Raji (cell line): ENCODE data around the gene PLEKHA1.

Source experiments
- POLR2A ChIP-seq: IDR thresholded peaks from 2 replicates; pipeline ENCODE4 v1.6.1; 2011; ENCODE audit warnings: low read depth, low read length, control low read depth; ENCODE audit not compliant: insufficient read depth

The PLEKHA1 gene

DNA sequence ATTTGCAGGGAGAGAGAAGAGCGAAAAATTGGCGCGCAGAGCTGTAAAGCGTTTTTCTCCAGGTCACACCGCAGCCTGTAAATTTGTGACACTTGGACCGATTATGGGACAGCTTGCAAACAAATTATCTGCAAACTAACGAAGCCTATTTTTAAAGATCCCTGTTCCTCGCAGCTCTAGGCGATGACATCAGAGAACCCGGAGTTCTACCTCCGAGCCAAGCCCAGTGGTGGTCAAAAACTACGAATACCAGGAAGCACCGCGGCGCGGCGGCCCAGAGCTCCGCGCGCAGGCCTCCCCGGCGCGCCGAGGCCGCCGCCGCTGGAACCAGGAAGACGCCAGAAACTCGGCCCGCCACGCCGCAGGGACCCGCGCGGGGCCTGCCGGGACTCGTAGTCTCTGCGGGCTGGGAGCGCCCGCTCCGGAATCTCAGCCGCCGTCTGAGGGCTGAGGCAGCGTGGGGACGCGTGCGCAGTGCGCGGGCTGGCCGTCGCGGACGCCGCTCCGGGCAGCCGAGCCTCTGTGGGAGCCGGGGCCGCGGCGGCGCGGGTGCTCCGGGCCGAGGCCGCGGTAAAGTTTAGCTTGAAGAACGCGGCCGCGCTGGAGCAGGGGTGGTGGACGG lies at the start of gene PLEKHA1:
Gene PLEKHA1 (plus strand): TSS at position 472 of the 622 bp plus-strand sequence. CDS start 18,493 bp downstream, outside the sequence.
- no peak for TF ChIP-seq POLR2A

GRCh38 chr10:122325235-122325634 lies 49.3 kb upstream of the PLEKHA1 start:
- TF ChIP-seq POLR2A, result no peak

DNA sequence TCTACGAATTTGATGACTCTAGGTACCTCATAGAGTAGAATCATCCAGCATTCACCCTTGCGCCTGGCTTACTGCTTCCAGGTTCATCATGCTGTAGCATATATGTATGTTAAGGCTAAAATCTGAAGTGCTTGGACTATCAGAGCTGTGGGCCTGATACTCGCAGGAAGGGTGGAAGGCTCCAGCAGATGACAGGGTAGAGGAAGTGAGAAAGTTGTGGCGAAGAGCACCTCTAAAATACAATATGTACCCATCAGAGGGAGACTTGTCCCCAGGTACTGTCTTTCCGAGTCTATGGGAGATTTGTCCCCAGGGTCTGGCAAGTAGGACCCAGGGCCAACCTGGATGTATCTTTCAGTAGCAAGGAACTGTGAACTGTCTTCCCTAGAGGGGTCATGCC lies 48.1 kb upstream of the PLEKHA1 start:
- TF ChIP-seq POLR2A, result no peak

- TF ChIP-seq POLR2A, result no peak
Observed at GRCh38 chr10:122326806-122327205, 47.7 kb upstream of the PLEKHA1 start.

- TF ChIP-seq POLR2A, result no peak
Observed at GRCh38 chr10:122327237-122328206, 47.0 kb upstream of the PLEKHA1 start.

DNA sequence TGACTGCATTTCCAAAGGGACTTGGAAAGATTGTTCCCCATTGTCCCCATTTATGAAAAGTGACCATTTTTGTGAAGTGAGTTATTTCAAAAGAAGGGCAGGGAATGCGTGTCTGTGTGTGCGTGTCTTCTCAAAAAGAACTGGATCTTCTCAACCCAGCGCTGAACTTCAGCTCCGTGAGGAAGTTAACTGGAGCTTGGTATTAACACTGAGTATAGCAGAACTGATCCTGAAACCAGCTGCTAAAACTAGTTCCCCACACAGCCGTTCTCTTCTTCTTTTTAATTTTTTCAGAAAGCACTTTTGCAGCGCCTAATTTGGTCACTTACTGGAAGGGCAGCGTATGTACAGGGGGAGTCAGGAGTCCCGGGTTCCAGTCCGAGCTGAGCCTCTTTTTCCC lies 45.8 kb upstream of the PLEKHA1 start:
- TF ChIP-seq POLR2A, result no peak

- TF ChIP-seq POLR2A, result no peak
Observed at GRCh38 chr10:122329416-122329815, 45.1 kb upstream of the PLEKHA1 start.

DNA sequence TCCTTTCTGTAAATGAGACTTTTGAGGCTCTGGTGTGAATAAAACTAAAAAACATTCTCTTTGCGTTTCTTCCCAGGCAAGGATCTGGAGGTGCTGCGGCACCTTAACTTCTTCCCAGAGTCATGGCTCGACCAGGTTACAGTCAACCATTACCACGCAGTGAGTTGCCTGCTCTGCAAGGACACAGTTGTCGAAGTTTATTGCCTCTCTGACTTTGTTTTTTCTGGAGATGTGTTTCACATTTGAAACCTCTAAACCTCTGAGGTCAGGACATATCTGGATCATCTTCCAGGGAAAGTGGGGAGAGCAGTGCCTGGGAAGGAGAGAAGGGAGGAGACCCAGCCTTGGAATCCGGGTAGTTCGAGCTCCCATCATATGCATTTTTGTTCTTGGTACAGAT lies 43.4 kb upstream of the PLEKHA1 start:
- TF ChIP-seq POLR2A, result no peak

DNA sequence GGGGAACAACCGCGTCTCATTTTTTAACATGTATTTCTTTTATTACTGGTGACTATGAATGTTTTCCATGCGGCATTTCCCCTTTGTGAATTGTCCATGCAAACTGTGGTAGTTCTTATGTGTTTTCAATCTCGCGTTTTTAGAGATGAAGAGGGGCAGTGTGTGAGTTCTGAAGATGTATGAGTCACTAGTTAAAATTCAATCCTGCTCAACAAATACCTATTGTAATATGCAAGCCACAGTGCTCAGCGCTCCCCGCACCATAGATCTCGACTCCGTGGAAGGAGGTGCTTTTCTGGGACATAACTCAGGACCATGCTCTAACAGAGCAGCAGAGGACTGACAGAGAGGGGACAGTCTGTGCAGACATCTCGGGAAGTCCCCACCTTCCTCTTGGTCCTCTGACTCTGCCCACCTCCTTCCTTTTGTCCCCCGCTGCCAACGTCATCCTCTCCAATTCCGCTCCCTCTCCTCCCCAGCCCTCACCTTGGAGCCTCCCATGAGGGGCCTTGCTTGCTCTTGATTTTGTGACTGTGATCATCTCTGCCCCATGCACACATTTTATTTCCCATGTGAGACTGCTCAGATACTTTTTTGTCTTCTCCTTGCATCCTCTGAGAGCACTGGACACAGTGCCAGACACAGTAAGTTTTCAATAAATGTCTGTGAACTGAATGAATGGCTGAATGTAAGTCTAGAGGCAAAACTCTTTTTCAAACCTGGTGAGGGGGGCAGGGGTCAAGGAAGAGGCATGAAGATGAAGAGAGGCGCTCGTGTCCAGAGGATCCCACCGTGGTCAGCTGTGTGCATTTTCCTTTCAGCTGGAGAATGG lies 42.7 kb upstream of the PLEKHA1 start:
- no peak for TF ChIP-seq POLR2A

- TF ChIP-seq POLR2A, result no peak
Observed at GRCh38 chr10:122333037-122333436, 41.5 kb upstream of the PLEKHA1 start.

- no peak for TF ChIP-seq POLR2A
Observed at GRCh38 chr10:122336332-122336731, 38.2 kb upstream of the PLEKHA1 start.

DNA sequence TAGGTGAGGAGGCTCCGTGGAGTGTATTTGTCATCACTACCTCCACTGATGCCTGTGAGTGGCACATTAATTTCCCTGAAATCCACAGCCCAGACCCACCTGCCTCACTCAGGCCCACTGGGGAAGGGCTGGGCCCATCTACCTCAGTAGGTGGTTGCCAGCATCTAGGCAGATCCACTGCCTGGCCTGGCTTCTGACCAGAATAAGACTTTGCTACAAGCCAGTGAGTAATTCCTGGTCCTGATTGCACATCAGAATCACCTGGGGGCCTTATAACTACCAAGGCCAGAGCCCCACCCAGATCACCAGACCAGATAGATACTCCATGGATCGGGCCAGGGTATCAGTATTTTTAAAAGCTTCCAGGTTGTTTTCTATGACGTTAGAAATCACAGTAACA lies 37.5 kb upstream of the PLEKHA1 start:
- no peak for TF ChIP-seq POLR2A

DNA sequence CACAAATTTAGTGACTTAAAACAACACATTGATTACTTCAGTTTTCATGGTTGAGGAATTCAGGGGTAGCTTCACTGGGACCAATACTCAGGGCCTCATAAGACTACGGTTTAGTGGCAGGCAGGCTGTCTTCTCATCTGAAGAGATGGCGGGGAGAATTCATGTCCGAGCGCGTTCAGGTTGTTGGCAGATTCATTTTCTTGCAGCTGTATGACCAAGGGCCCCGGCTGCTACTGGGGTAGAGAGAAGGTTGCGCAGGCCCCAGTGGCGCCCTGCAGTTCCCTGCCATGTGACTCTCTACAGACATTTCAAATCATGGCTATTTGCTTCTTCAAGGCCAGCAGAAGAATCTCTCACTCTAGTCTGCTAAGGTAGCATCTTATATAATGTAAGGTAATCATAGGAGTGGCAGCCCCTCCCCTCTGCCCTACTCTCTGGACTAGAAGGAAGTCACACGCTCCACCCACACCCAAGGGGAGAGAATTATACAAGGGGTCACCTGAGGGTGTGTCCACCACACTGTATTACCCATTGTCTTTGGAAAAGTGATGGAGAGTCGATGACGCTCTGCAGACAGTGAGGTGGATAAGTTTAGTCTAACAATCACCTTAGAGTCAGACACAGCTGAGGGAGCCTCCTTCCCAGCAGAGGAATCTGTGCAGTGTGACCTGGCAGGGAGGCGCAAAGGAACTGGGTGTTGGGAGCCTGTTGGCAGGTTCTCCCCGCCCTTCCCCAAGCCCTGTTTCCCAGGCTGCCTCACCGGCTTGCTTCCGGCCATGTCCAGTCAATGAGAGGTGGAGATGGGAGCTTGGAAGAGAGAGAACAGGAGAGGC lies 35.7 kb upstream of the PLEKHA1 start:
- no peak for TF ChIP-seq POLR2A

DNA sequence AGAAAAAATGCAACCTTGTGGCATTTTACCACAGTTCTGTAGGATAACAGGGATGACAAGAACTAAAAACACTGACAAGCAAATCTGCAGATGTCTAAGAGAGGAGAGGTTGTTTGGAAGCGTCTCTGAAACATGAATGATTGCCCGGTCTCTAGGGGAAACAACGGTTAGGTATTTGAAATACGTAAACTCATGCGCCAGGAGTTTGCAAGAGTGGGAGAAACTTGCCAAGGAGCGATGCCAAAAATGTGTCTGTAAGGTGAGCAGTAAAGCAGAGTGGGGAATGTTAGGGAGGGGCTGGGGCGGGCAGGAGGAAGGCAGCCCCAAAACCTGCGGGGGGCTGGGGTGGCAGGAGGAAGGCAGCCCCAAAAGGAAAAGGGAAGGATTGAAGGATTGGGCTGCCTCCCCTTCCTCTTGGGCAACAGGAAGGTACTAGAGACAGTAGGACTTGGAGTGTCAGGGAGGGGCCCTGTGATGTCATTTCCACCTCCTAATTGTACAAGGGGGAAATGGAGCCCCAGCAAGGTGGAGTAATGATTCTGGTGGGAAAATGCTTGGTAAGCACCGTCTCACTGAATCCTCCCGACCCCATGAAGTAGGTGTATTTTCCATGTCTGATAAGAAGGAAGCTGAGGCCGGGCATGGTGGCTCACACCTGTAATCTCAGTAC lies 33.2 kb upstream of the PLEKHA1 start:
- TF ChIP-seq POLR2A, result no peak
